ENCODE results near the gene PAPOLA. TPM values are rescaled to one million over a fixed set of nuclear protein-coding genes. Genes with fewer than 3 reads are reported as not detected.
A peak's percentile ranks its signal among the peaks of the same experiment; 100 is the strongest.

PAPOLA gene
- total and polyA plus RNA-seq, 2 experiments from 2014 or later, result 198 to 237 TPM

GRCh38 chr14:96584907-96585671 lies 82.9 kb downstream of the PAPOLA start:
- DNase-seq (ENCODE audit: low spot score), result no peak
- H3K4me1 ChIP-seq (ENCODE audit: insufficient read depth), result peaks cover 19% of the 10 kb centered on the region
- no peak overlapping the region for H3K27ac ChIP-seq (ENCODE audit: low read depth)

More at GRCh38 chr14:96584907-96585671, 82.9 kb downstream of the PAPOLA start:
- H3K27ac Mint-ChIP-seq, result no peak overlapping the region
- H3K4me1 Mint-ChIP-seq, result peaks cover 32% of the 10 kb centered on the region
- H3K36me3 ChIP-seq (ENCODE audit: insufficient read depth), result no peaks in the 10 kb centered on the region
- H3K4me3 ChIP-seq, result no peak overlapping the region
- H3K79me2 ChIP-seq (replicated peaks; ENCODE audit: insufficient read depth), result no peaks in the 10 kb centered on the region
- no peaks in the 10 kb centered on the region for H3K27me3 ChIP-seq (ENCODE audit: insufficient read depth)
- no peak overlapping the region for H2AFZ ChIP-seq
- peaks cover 9% of the 10 kb centered on the region for H3K27me3 Mint-ChIP-seq (ENCODE audit: insufficient read depth, low read depth, poor library complexity)
- ATAC-seq, result peak; percentile 6
- H4K20me1 ChIP-seq (replicated peaks; ENCODE audit: insufficient read depth), result no peaks in the 10 kb centered on the region
- H3F3A ChIP-seq (replicated peaks; ENCODE audit: low read depth), result 0 out of 2 replicates have a peak, but pooled peaks cover 2% of the 10 kb centered on the region
- no peaks in the 10 kb centered on the region for H3K36me3 Mint-ChIP-seq (ENCODE audit: low read depth)
- H3K9me3 Mint-ChIP-seq, result no peaks in the 10 kb centered on the region
- H3K4me3 Mint-ChIP-seq, result no peak overlapping the region
- no peaks in the 10 kb centered on the region for H3K9me2 ChIP-seq (ENCODE audit: insufficient read depth)
- no peak for TF ChIP-seq ZNF331 (CRISPR knock-in tag; IDR thresholded peaks at IDR 0.05; ENCODE audit: low read depth)
- no peak for TF ChIP-seq NANOG (IDR thresholded peaks at IDR 0.05; ENCODE audit: borderline replicate concordance)
- no peak for TF ChIP-seq ZNF114 (CRISPR knock-in tag; IDR thresholded peaks at IDR 0.05)
- TF ChIP-seq POLR2AphosphoS5 (IDR thresholded peaks at IDR 0.05; ENCODE audit: low read depth), result no peak
- TF ChIP-seq STAT1 (IDR thresholded peaks at IDR 0.05; ENCODE audit: unreplicated experiment), result no peak
- no peak for TF ChIP-seq ETS1 (IDR thresholded peaks at IDR 0.05)
- no peak for TF ChIP-seq JUNB (IDR thresholded peaks at IDR 0.05; ENCODE audit: unreplicated experiment)
- no peak for TF ChIP-seq REST (IDR thresholded peaks at IDR 0.05; ENCODE audit: unreplicated experiment)
- no peak for TF ChIP-seq CTCF (conservative IDR thresholded peaks at IDR 0.05; ENCODE audit: low read depth in 2 of 2)
- TF ChIP-seq EZH2 (IDR thresholded peaks at IDR 0.05; ENCODE audit: low read depth, unreplicated experiment), result no peak
- TF ChIP-seq CREB1 (CRISPR knock-in tag; IDR thresholded peaks at IDR 0.05; ENCODE audit: low read depth), result no peak
- TF ChIP-seq, protein P1, sequence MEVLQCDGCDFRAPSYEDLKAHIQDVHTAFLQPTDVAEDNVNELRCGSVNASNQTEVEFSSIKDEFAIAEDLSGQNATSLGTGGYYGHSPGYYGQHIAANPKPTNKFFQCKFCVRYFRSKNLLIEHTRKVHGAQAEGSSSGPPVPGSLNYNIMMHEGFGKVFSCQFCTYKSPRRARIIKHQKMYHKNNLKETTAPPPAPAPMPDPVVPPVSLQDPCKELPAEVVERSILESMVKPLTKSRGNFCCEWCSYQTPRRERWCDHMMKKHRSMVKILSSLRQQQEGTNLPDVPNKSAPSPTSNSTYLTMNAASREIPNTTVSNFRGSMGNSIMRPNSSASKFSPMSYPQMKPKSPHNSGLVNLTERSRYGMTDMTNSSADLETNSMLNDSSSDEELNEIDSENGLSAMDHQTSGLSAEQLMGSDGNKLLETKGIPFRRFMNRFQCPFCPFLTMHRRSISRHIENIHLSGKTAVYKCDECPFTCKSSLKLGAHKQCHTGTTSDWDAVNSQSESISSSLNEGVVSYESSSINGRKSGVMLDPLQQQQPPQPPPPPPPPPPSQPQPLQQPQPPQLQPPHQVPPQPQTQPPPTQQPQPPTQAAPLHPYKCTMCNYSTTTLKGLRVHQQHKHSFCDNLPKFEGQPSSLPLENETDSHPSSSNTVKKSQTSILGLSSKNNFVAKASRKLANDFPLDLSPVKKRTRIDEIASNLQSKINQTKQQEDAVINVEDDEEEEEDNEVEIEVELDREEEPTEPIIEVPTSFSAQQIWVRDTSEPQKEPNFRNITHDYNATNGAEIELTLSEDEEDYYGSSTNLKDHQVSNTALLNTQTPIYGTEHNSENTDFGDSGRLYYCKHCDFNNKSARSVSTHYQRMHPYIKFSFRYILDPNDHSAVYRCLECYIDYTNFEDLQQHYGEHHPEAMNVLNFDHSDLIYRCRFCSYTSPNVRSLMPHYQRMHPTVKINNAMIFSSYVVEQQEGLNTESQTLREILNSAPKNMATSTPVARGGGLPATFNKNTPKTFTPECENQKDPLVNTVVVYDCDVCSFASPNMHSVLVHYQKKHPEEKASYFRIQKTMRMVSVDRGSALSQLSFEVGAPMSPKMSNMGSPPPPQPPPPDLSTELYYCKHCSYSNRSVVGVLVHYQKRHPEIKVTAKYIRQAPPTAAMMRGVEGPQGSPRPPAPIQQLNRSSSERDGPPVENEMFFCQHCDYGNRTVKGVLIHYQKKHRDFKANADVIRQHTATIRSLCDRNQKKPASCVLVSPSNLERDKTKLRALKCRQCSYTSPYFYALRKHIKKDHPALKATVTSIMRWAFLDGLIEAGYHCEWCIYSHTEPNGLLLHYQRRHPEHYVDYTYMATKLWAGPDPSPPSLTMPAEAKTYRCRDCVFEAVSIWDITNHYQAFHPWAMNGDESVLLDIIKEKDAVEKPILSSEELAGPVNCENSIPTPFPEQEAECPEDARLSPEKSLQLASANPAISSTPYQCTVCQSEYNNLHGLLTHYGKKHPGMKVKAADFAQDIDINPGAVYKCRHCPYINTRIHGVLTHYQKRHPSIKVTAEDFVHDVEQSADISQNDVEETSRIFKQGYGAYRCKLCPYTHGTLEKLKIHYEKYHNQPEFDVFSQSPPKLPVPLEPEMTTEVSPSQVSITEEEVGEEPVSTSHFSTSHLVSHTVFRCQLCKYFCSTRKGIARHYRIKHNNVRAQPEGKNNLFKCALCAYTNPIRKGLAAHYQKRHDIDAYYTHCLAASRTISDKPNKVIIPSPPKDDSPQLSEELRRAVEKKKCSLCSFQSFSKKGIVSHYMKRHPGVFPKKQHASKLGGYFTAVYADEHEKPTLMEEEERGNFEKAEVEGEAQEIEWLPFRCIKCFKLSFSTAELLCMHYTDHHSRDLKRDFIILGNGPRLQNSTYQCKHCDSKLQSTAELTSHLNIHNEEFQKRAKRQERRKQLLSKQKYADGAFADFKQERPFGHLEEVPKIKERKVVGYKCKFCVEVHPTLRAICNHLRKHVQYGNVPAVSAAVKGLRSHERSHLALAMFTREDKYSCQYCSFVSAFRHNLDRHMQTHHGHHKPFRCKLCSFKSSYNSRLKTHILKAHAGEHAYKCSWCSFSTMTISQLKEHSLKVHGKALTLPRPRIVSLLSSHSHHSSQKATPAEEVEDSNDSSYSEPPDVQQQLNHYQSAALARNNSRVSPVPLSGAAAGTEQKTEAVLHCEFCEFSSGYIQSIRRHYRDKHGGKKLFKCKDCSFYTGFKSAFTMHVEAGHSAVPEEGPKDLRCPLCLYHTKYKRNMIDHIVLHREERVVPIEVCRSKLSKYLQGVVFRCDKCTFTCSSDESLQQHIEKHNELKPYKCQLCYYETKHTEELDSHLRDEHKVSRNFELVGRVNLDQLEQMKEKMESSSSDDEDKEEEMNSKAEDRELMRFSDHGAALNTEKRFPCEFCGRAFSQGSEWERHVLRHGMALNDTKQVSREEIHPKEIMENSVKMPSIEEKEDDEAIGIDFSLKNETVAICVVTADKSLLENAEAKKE (CRISPR knock-in tag; IDR thresholded peaks at IDR 0.05), result no peak
- TF ChIP-seq EZH2phosphoT487 (IDR thresholded peaks at IDR 0.05; ENCODE audit: unreplicated experiment), result no peak
- H3K4me2 ChIP-seq, result peak overlapping the region; percentile 57; the same call in 1 of the 2 replicates

Measured in GM23338 (cell line).